IPS DF 6.9 (cell line): ENCODE measurements around the gene ARHGEF7.

Experiments
- DNase-seq: peaks from one replicate; pipeline ENCODE4 v3.0.0-alpha.2; 2013; ENCODE audit warnings: low read depth, low spot score
- H3K27ac ChIP-seq: one replicate; pipeline ENCODE4 v1.5.1; 2013; ENCODE audit warnings: low read length, control low read depth
- H3K27me3 ChIP-seq: 2 replicates; pipeline ENCODE4 v1.6.1; 2013; ENCODE audit warnings: mild to moderate bottlenecking, low read length; ENCODE audit not compliant: control insufficient read depth, insufficient read depth
- H3K36me3 ChIP-seq: 2 replicates; pipeline ENCODE4 v1.6.1; 2013; ENCODE audit warnings: low read length; ENCODE audit not compliant: control insufficient read depth, insufficient read depth
- H3K4me1 ChIP-seq: 2 replicates; pipeline ENCODE4 v1.6.1; 2013; ENCODE audit warnings: low read length; ENCODE audit not compliant: control insufficient read depth, insufficient read depth
- H3K4me3 ChIP-seq: 2 replicates; pipeline ENCODE4 v1.5.1; 2013; ENCODE audit warnings: mild to moderate bottlenecking, low read length
- H3K9me3 ChIP-seq: 2 replicates; pipeline ENCODE4 v1.6.1; 2013; ENCODE audit warnings: low read length, inconsistent platforms; ENCODE audit not compliant: control insufficient read depth, insufficient read depth
- WGBS: extraction: QIAGEN DNeasy Blood & Tissue Kit; methylation state at CpG from one replicate; pipeline ENCODE4 v1.1.7; 2013; ENCODE audit warnings: mixed read lengths, missing lambda C conversion rate; ENCODE audit not compliant: insufficient read length, insufficient coverage; 5-methylcytosine and 5-hydroxymethylcytosine counted together

Gene ARHGEF7

DNA sequence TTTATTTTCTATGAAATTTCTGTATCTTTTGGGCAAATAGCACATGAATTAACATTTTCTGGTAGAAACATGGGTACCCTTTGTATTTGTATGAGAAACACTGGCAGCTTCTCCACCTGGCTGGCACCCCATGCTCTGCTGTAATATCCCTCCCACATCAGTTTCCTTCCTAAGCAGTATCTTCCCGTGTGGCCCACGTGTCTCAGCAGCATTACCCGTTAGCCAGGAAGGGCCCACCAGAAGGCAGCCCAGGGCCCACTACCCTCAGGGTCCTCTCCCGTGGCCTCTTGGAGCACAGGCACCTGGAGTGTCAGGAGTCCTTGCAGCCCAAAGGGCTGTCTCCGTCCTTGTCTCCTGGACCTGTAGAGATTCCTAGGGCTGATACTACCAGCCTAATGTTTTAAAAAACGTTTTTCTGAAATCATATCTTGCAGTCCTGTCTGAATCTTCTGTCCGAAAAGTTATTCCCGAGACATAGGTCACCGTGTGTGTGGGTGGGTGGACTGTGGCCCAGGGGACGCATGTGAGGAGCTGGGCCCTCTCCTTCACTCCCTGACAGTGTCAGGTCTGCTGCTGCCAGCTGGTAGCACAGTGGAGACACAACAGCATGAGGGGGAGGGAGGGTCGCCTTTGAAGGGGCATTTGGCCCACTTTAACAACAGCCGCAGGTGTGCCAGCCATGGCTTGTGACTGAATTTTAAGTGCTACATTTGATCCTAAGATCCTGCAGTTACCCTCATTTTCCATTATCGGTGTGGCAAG, 183.3 kb downstream of the ARHGEF7 start:
- Histone ChIP-seq H3K27me3 (no peaks in the 10 kb centered on the region), H3K27ac (no peak overlapping the region), H3K4me1 (no peaks in the 10 kb centered on the region), H3K36me3 (peaks cover 14% of the 10 kb centered on the region), H3K4me3 (no peak overlapping the region), H3K9me3 (no peaks in the 10 kb centered on the region)
- DNase-seq: no peak
- WGBS: no CpG with 5 or more reads among the region's 13 CpGs

DNA sequence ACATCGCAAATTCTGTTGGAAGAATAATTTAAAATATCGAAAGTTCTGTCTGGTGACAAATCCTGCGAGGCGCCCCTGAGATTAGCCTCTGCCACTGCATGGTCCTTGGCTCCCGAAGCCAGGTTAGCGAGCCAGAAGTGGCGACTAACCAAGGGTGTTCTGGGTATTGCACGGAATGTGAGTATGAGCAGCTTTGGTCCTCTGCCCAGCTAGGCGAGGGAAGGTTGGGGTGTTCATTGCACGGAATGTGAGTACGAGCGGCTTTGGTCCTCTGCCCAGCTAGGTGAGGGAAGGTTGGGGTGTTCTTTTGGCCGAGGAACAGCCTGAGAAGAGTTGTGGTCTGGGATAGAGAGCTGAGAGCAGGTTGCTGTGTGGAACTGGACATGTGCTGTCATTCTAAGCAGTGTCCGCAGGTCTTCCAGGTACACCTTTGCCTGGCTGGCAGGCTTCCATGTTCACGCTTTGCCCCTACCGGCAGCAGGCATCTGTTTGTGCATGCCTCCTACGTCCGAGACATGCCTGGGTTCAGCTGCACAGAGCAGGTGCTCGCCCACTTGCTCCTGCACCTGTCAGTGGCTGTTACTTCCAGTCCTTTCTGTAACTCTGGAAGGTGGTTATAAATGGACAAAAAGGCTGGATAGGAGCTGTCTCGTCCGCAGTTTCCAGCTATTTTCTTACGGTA, 187.1 kb downstream of the ARHGEF7 start:
- H3K4me3 ChIP-seq: no peak overlapping the region
- no peaks in the 10 kb centered on the region for H3K4me1 ChIP-seq
- no peak for DNase-seq
- no peaks in the 10 kb centered on the region for H3K9me3 ChIP-seq
- peaks cover 25% of the 10 kb centered on the region for H3K36me3 ChIP-seq
- H3K27me3 ChIP-seq: no peaks in the 10 kb centered on the region
- no peak overlapping the region for H3K27ac ChIP-seq
- no CpG with 5 or more reads among the region's 22 CpGs for WGBS

DNA sequence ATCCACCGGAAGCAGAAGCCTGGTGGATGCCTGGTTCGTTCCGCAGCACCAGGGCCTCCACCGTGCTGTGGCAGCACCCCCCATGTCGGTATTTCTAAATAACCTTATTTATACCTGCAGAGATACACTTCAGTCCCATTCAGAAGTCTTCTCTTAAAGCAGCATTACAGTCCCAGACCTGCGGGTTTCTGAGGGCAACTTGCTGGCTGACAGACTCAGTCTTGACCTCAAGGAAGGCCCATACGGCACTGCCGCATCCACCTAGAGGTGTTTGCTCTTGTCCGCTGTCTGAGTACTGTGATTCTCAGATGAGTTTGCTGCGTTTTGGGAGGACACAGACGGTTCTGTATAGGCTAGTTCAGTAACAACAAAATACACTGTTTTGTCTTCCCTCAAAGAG, 188.4 kb downstream of the ARHGEF7 start:
- Histone ChIP-seq H3K9me3 (no peaks in the 10 kb centered on the region), H3K4me3 (no peak overlapping the region), H3K27me3 (no peaks in the 10 kb centered on the region), H3K4me1 (no peaks in the 10 kb centered on the region), H3K27ac (no peak overlapping the region), H3K36me3 (peaks cover 25% of the 10 kb centered on the region)
- no peak for DNase-seq
- WGBS: no CpG with 5 or more reads among the region's 11 CpGs

DNA sequence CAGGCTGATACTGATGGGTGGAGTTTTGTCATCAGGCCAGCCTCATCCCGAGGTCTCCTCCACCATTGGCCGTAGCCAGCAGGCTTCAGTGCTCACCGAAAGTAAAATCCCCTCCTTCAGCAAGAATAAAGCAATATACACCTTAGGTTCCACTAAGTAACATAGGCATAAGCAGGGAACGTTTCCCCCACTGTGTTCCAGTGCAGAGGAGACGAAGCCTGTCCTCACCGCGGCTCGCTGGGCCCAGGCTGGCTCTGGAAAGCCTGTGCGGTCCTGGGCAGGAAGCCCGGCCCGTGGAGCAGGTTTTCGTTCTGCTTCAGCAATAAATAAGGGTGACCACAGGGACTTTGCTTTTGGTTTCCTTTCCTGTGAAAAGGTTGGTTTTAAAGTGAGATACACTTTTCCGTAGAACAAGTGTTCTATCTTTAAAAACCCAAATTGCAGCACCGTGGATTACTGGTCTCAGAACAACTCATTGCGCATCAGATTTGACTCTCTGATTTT, 189.0 kb downstream of the ARHGEF7 start:
- no peak overlapping the region for H3K4me3 ChIP-seq
- no peak overlapping the region for H3K27ac ChIP-seq
- H3K36me3 ChIP-seq: peaks cover 25% of the 10 kb centered on the region
- H3K27me3 ChIP-seq: no peaks in the 10 kb centered on the region
- no CpG with 5 or more reads among the region's 15 CpGs for WGBS
- H3K4me1 ChIP-seq: no peaks in the 10 kb centered on the region
- no peak for DNase-seq
- no peaks in the 10 kb centered on the region for H3K9me3 ChIP-seq

DNA sequence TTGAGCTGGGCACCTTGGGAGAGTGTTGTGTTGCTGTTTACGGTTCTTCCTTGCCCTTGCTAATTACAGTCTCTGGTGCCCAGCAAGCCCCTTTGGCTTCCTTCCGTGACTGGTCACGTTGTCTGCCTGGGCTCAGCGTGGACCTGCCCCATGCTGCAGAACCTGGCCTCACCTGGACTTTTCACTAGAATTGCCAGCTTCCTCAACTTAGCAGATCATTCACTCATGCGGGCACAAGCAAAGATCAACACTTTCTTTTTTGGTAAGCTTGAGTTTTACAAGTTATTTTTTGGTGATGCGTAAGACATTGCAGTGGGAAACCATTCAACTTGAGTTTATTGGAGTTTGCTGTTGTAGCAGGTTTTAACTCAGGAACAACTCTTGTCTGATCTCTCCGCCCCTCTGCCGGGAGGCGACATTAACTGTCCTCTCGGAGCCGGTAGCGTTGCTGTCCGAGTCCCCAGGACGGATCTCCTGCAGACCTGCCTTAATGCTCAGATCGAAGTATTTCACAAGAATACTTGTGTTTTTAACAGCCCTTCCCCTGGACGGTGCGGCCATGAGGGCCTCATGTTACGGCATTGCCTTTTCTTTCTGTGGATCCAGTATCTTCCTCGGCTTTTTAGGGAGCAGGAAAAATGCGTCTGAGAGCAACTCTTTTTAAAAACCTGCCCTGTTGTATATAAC, 189.6 kb downstream of the ARHGEF7 start:
- no CpG with 5 or more reads among the region's 20 CpGs for WGBS

GRCh38 chr13:111312944-111313590, 198.0 kb downstream of the ARHGEF7 start:
- H3K36me3 ChIP-seq: no peaks in the 10 kb centered on the region
- no peaks in the 10 kb centered on the region for H3K9me3 ChIP-seq
- WGBS: no CpG with 5 or more reads among the region's 17 CpGs

More for the DNA sequence above, 189.6 kb downstream of the ARHGEF7 start:
- Histone ChIP-seq H3K27me3 (no peaks in the 10 kb centered on the region), H3K4me1 (no peaks in the 10 kb centered on the region), H3K36me3 (peaks cover 25% of the 10 kb centered on the region), H3K9me3 (no peaks in the 10 kb centered on the region), H3K4me3 (no peak overlapping the region), H3K27ac (no peak overlapping the region)
- no peak for DNase-seq

GRCh38 chr13:111313911-111314425, 198.9 kb downstream of the ARHGEF7 start:
- H3K4me1 ChIP-seq: no peaks in the 10 kb centered on the region
- DNase-seq: no peak
- no peak overlapping the region for H3K4me3 ChIP-seq
- H3K36me3 ChIP-seq: no peaks in the 10 kb centered on the region
- no CpG with 5 or more reads among the region's 14 CpGs for WGBS
- H3K27me3 ChIP-seq: no peaks in the 10 kb centered on the region
- no peak overlapping the region for H3K27ac ChIP-seq
- no peaks in the 10 kb centered on the region for H3K9me3 ChIP-seq

More at GRCh38 chr13:111312944-111313590, 198.0 kb downstream of the ARHGEF7 start:
- DNase-seq: no peak
- H3K27ac ChIP-seq: no peak overlapping the region
- no peaks in the 10 kb centered on the region for H3K27me3 ChIP-seq
- no peak overlapping the region for H3K4me3 ChIP-seq
- H3K4me1 ChIP-seq: no peaks in the 10 kb centered on the region

DNA sequence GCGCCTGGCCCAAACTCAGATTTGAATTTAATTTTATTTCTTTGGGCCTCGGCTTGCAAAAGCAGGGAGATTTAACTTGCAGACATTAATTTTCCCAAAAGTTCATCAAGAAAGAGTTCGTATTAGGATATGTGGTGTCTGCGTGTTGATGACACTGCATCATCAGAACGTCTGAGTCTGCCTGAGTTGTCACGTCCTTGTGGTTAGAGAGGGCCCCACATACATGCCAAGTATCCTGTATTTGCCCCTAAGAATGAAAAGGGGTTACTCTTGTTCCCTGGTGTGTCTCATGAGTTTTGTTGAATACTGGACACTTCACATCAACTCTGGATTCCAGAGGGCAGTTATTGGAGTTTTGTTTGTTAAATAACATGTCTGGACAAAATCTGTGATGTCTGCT, 199.7 kb downstream of the ARHGEF7 start:
- no peak overlapping the region for H3K4me3 ChIP-seq
- H3K27ac ChIP-seq: no peak overlapping the region
- H3K4me1 ChIP-seq: no peaks in the 10 kb centered on the region
- no peak for DNase-seq
- no CpG with 5 or more reads among the region's 6 CpGs for WGBS
- H3K27me3 ChIP-seq: no peaks in the 10 kb centered on the region
- H3K36me3 ChIP-seq: no peaks in the 10 kb centered on the region
- H3K9me3 ChIP-seq: no peaks in the 10 kb centered on the region

DNA sequence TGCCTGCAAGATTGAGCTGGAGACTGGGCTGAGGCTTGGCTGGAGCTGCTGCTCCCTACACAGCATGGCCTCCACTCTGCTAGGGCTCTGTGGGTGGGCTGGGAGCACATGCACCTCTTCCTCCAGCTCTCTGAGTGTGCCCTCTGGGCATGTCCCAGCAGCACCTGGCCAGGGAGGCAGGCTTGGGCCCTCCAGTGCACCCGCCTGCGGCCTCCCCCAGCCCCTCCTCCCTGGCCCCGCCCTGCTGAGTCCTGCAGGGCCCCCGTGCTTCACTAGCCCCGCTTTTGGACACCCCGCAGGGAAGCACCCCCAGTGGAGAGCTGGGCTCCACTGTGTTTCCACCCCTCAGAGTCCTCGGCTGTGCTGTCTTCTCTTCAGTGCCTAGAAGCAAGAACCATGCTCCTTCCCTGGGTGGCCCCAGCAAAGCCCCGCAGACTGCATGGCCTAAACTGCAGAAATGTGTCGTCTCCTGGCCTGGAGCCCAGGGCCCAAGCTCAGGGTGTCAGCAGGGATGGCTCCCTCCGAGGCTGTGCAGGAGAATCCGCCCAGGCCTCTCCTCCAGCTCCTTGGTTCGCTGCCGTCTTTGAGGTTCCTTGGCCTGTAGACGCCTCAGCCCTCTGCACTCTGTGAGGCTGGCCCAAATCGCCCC, 200.4 kb downstream of the ARHGEF7 start:
- DNase-seq: no peak

More for the DNA sequence above, 200.4 kb downstream of the ARHGEF7 start:
- no peaks in the 10 kb centered on the region for H3K36me3 ChIP-seq
- H3K4me1 ChIP-seq: no peaks in the 10 kb centered on the region
- H3K4me3 ChIP-seq: no peak overlapping the region
- WGBS: no CpG with 5 or more reads among the region's 15 CpGs
- no peaks in the 10 kb centered on the region for H3K9me3 ChIP-seq
- no peak overlapping the region for H3K27ac ChIP-seq
- no peaks in the 10 kb centered on the region for H3K27me3 ChIP-seq
